ENCODE data around the gene LY9.

Gene LY9

GRCh38 chr1:160801836-160802580, 6.0 kb downstream of the LY9 start:
- no peak for DNase-seq (ENCODE audit: low read depth)

- DNase-seq (ENCODE audit: low read depth), result no peak
Observed at GRCh38 chr1:160806109-160806665, 10.2 kb downstream of the LY9 start.

- no peak for DNase-seq (ENCODE audit: low read depth)
Observed at GRCh38 chr1:160806784-160807183, 10.8 kb downstream of the LY9 start.

GRCh38 chr1:160807247-160807646, 11.3 kb downstream of the LY9 start:
- DNase-seq (ENCODE audit: low read depth), result no peak

- DNase-seq (ENCODE audit: low read depth), result no peak
Observed at GRCh38 chr1:160807738-160808137, 11.8 kb downstream of the LY9 start.

- DNase-seq (ENCODE audit: low read depth), result no peak
Observed at GRCh38 chr1:160808289-160808688, 12.3 kb downstream of the LY9 start.

GRCh38 chr1:160810486-160810885, 14.5 kb downstream of the LY9 start:
- DNase-seq (ENCODE audit: low read depth), result no peak

GRCh38 chr1:160811147-160811546, 15.2 kb downstream of the LY9 start:
- DNase-seq (ENCODE audit: low read depth), result no peak

- DNase-seq (ENCODE audit: low read depth), result no peak
Observed at GRCh38 chr1:160813215-160813614, 17.2 kb downstream of the LY9 start.

GRCh38 chr1:160814316-160814715, 18.3 kb downstream of the LY9 start:
- no peak for DNase-seq (ENCODE audit: low read depth)

GRCh38 chr1:160814856-160815255, 18.9 kb downstream of the LY9 start:
- no peak for DNase-seq (ENCODE audit: low read depth)

GRCh38 chr1:160818207-160818937, 22.4 kb downstream of the LY9 start:
- no peak for DNase-seq (ENCODE audit: low read depth)

- no peak for DNase-seq (ENCODE audit: low read depth)
Observed at GRCh38 chr1:160819186-160819585, 23.2 kb downstream of the LY9 start.

GRCh38 chr1:160821627-160822026, 25.7 kb downstream of the LY9 start:
- no peak for DNase-seq (ENCODE audit: low read depth)

GRCh38 chr1:160823296-160823695, 27.3 kb downstream of the LY9 start:
- DNase-seq (ENCODE audit: low read depth), result no peak

GRCh38 chr1:160826546-160826945, 30.6 kb downstream of the LY9 start:
- DNase-seq (ENCODE audit: low read depth), result no peak

- DNase-seq (ENCODE audit: low read depth), result no peak
Observed at GRCh38 chr1:160827418-160827817, 31.4 kb downstream of the LY9 start.

- no peak for DNase-seq (ENCODE audit: low read depth)
Observed at GRCh38 chr1:160829766-160830165, 33.8 kb downstream of the LY9 start.

- no peak for DNase-seq (ENCODE audit: low read depth)
Observed at GRCh38 chr1:160830321-160831153, 34.6 kb downstream of the LY9 start.

GRCh38 chr1:160834945-160835565, 39.1 kb downstream of the LY9 start:
- no peak for DNase-seq (ENCODE audit: low read depth)

- DNase-seq (ENCODE audit: low read depth), result no peak
Observed at GRCh38 chr1:160835751-160836150, 39.8 kb downstream of the LY9 start.

- no peak for DNase-seq (ENCODE audit: low read depth)
Observed at GRCh38 chr1:160836561-160836960, 40.6 kb downstream of the LY9 start.
